ENCODE results near the gene ACER2. TPM values are rescaled to one million over a fixed set of nuclear protein-coding genes. Genes with fewer than 3 reads are reported as not detected.

The ACER2 gene
- total and polyA plus RNA-seq, 2 of the 4 experiments (the other 2 are of a cell fraction): 0.84 to 1.6 TPM

- peak overlapping the region; percentile 77; the same call in 1 of the 2 replicates for H3K4me2 ChIP-seq (ENCODE audit: low read depth, low read length)
Measured at GRCh38 chr9:19410195-19410503, 1.3 kb downstream of the ACER2 start.

More at GRCh38 chr9:19410195-19410503, 1.3 kb downstream of the ACER2 start:
- H2BK15ac ChIP-seq (ENCODE audit: low read depth, low read length): no peak overlapping the region
- no peak overlapping the region for H3K27ac ChIP-seq (ENCODE audit: insufficient read depth, low read length)
- H3K36me3 ChIP-seq (ENCODE audit: control insufficient read depth, insufficient read depth, low read length): no peaks in the 10 kb centered on the region
- H2BK120ac ChIP-seq (ENCODE audit: low read depth, low read length): no peak overlapping the region
- peak overlapping the region; percentile 7 for H2AK9ac ChIP-seq (replicated peaks; ENCODE audit: low read depth, low read length, poor library complexity)
- H4K8ac ChIP-seq (ENCODE audit: low read depth in 2 of 2, low read length in 2 of 2): no peak overlapping the region
- ATAC-seq (ENCODE audit: low read depth): no peak
- in situ Hi-C loops (cut with MboI; ENCODE audit: low sequenced_read_pairs): no loop called here
- DNase-seq: no peak
- no peak overlapping the region for H3K18ac ChIP-seq (ENCODE audit: low read depth, low read length)
- H4K91ac ChIP-seq (ENCODE audit: insufficient read depth, low read depth, low read length): no peak overlapping the region
- H3K4me1 ChIP-seq (ENCODE audit: control insufficient read depth, insufficient read depth, low read length): no peaks in the 10 kb centered on the region
- H4K5ac ChIP-seq (ENCODE audit: low read depth, low read length): no peak overlapping the region
- 0 out of 2 replicates have a peak overlapping the region, but pooled peaks have one; percentile 2 for H3K4ac ChIP-seq (ENCODE audit: low read depth, low read length)
- H3K14ac ChIP-seq (replicated peaks; ENCODE audit: low read depth, low read length): no peak overlapping the region
- no peaks in the 10 kb centered on the region; the same call in none of the 2 replicates for H3K9me1 ChIP-seq (ENCODE audit: insufficient read depth, low read length)
- peak overlapping the region; percentile 93 for H2AFZ ChIP-seq (replicated peaks; ENCODE audit: low read length, poor library complexity)
- peak overlapping the region; percentile 84; the same call in 1 of the 2 replicates for H3K4me3 ChIP-seq (ENCODE audit: insufficient read depth, low read depth, low read length)
- H3K9me3 ChIP-seq (ENCODE audit: control insufficient read depth, insufficient read depth, low read length): no peaks in the 10 kb centered on the region
- WGBS, 2 experiments (ENCODE audit: extremely low coverage in 2 of 2, insufficient read length in 1 of 2): no CpG with 5 or more reads among the region's 2 CpGs
- CTCF ChIA-PET: interaction anchor here (1.5 kb wide), 1 partner anchor 55 kb away, joined by 4 read pairs; no protein-coding TSS in a partner anchor
- no peak overlapping the region for H2AK5ac ChIP-seq (ENCODE audit: low read depth, low read length)
- intact Hi-C loops (cut with micrococcal nuclease): no loop called here
- peaks cover 0 to 13% of the 10 kb centered on the region in 2 experiments; a peak in 2 of 4 replicates for H3K79me1 ChIP-seq (ENCODE audit: low read depth in 1 of 2, low read length in 2 of 2)
- no peak overlapping the region for H3K9ac ChIP-seq (ENCODE audit: low read depth, low read length)
- dilution Hi-C loops (cut with HindIII; ENCODE audit: low sequenced_read_pairs, unreplicated experiment): no loop called here
- BruUV-seq (replicated peaks): TSS peak; percentile 30
- H2BK20ac ChIP-seq (ENCODE audit: low read depth, low read length): no peak overlapping the region
- H3K23ac ChIP-seq (ENCODE audit: low read depth, low read length): peak overlapping the region; percentile 69; the same call in 1 of the 2 replicates
- H4K20me1 ChIP-seq (ENCODE audit: insufficient read depth, low read length): no peaks in the 10 kb centered on the region
- TF ChIP-seq CTCF (conservative IDR thresholded peaks at IDR 0.05; ENCODE audit: low read depth, low read length) (no peak), MXI1 (IDR thresholded peaks at IDR 0.05; ENCODE audit: borderline replicate concordance, low read depth, low read length) (no peak)
- POLR2A ChIA-PET (ENCODE audit: unreplicated experiment): no interaction called here
- no peak overlapping the region for H2BK5ac ChIP-seq (ENCODE audit: low read depth, low read length, poor library complexity, severe bottlenecking)
- H3K56ac ChIP-seq (ENCODE audit: extremely low read depth, insufficient read depth, low read length): no peak overlapping the region
- no peaks in the 10 kb centered on the region for H3K27me3 ChIP-seq (ENCODE audit: control insufficient read depth, insufficient read depth, low read length)
